ENCODE results near the gene TMEM44. TPM values are rescaled to one million over a fixed set of nuclear protein-coding genes. Genes with fewer than 3 reads are reported as not detected.
A peak's percentile ranks its signal among the peaks of the same experiment; 100 is the strongest.

TMEM44 gene
- total and polyA plus RNA-seq, 9 of the 15 experiments (the other 6 are each of a cell fraction or from before 2014, with no cell fraction given): 0.53 to 18.1 (median 11.3) TPM

- FAIRE-seq (no peak), ATAC-seq (no peak), DNase-seq (ENCODE audit: extremely low read depth in 1 of 4, low spot score in 3 of 4) (no peak)
- no peaks in the 10 kb centered on the region for H4K20me1 ChIP-seq (replicated peaks; ENCODE audit: control insufficient read depth, insufficient read depth, low read length)
- ChIA-PET CTCF (ENCODE audit: low intra/inter-chr PET ratio) (interaction anchor here (0.6 to 0.8 kb wide), 2 partner anchors 37 to 299 kb away, joined by 3 to 4 read pairs; no protein-coding TSS in a partner anchor), POLR2A (interaction anchor here (0.6 to 0.7 kb wide), 2 partner anchors 173 to 275 kb away, joined by 3 read pairs; no protein-coding TSS in a partner anchor)
- intact Hi-C loops (cut with micrococcal nuclease): loop anchor here (2.0 kb wide), 1 partner anchor 300 kb away; no protein-coding TSS in a partner anchor
- H3K4me2 ChIP-seq (ENCODE audit: insufficient read depth, low read length): peak overlapping the region; percentile 92
- WGBS (ENCODE audit: insufficient coverage, low coverage, missing lambda C conversion rate): 54% methylated on average over 11 of the region's 11 CpGs
- peaks cover 21% of the 10 kb centered on the region for H3K9me3 ChIP-seq (replicated peaks; ENCODE audit: control insufficient read depth, insufficient read depth, low read depth, low read length)
- BruUV-seq (replicated peaks): TSS peak; percentile 76
- peaks cover 2 to 18% of the 10 kb centered on the region in 2 experiments; a peak in 3 of 5 replicates for H3K4me1 ChIP-seq (replicated peaks in 1 of 2; ENCODE audit: control insufficient read depth in 2 of 2, insufficient read depth in 2 of 2, low read length in 2 of 2)
- no peaks in the 10 kb centered on the region; a peak in 1 of 5 replicates for H3K27me3 ChIP-seq (ENCODE audit: control insufficient read depth in 2 of 2, insufficient read depth in 2 of 2, low read length in 2 of 2)
- H3K4me3 ChIP-seq: peak overlapping the region; percentile 86
- peak overlapping the region; percentile 96 for H2AFZ ChIP-seq (ENCODE audit: low read depth, low read length)
- in situ Hi-C loops (cut with MboI): no loop called here
- no peaks in the 10 kb centered on the region for H3K9me1 ChIP-seq (ENCODE audit: control insufficient read depth, insufficient read depth, low read length)
- peak overlapping the region; percentile 75 to 92 for H3K9ac ChIP-seq (ENCODE audit: insufficient read depth in 1 of 2, low read depth in 2 of 2, low read length in 2 of 2)
- H3K79me2 ChIP-seq (ENCODE audit: control insufficient read depth, insufficient read depth, low read length): peaks cover 10% of the 10 kb centered on the region
- H3K36me3 ChIP-seq (ENCODE audit: control insufficient read depth, insufficient read depth, low read length): peaks cover 32% of the 10 kb centered on the region; the same call in 1 of the 3 replicates
- peak overlapping the region; percentile 84 for H3K27ac ChIP-seq (ENCODE audit: extremely low read depth, low read depth, low read length)
- TF ChIP-seq TCF3 (CRISPR knock-in tag; IDR thresholded peaks at IDR 0.05) (no peak), POLR2AphosphoS5 (IDR thresholded peaks at IDR 0.05; ENCODE audit: control insufficient read depth, insufficient read depth, low read depth, low read length) (no peak), ETV6 (IDR thresholded peaks at IDR 0.05; ENCODE audit: borderline replicate concordance in 1 of 2, low read depth in 2 of 2, low read length in 1 of 2) (no peak), ETV6 (CRISPR knock-in tag; IDR thresholded peaks at IDR 0.05; ENCODE audit: borderline replicate concordance) (no peak), SMARCA5 (IDR thresholded peaks at IDR 0.05) (peak; percentile 46; the same call in 1 of the 2 replicates), TFAM (CRISPR knock-in tag; conservative IDR thresholded peaks at IDR 0.05) (no peak), ZNF282 (CRISPR knock-in tag; IDR thresholded peaks at IDR 0.05) (0 out of 2 replicates have a peak, but pooled peaks have one; percentile 31), GABPA (tag; conservative IDR thresholded peaks at IDR 0.05; ENCODE audit: low read depth) (no peak), ZNF280A (IDR thresholded peaks at IDR 0.05; ENCODE audit: low read depth, partially characterized antibody) (no peak), KDM5B (IDR thresholded peaks at IDR 0.05; ENCODE audit: insufficient replicate concordance, low read depth, low read length) (no peak), RBM34 (IDR thresholded peaks at IDR 0.05; ENCODE audit: borderline replicate concordance, insufficient read depth, low read length) (no peak), TEAD1 (CRISPR knock-in tag; IDR thresholded peaks at IDR 0.05) (no peak), CHD4 (IDR thresholded peaks at IDR 0.05; ENCODE audit: insufficient read depth, insufficient replicate concordance, low read depth, low read length, poor library complexity, severe bottlenecking) (peak; percentile 39), KDM1A (IDR thresholded peaks at IDR 0.05) (peak; percentile 46 to 56; a peak in 2 of 4 replicates), IFI16 (CRISPR knock-in tag; IDR thresholded peaks at IDR 0.05) (no peak), PRMT5 (CRISPR knock-in tag; IDR thresholded peaks at IDR 0.05) (no peak), CBFA2T3 (IDR thresholded peaks at IDR 0.05) (no peak), RBM25 (IDR thresholded peaks at IDR 0.05; ENCODE audit: low read depth, low read length, severe bottlenecking) (peak; percentile 44), MYC (IDR thresholded peaks at IDR 0.05; ENCODE audit: low read depth, low read length) (no peak), MYC (CRISPR knock-in tag; IDR thresholded peaks at IDR 0.05; ENCODE audit: borderline replicate concordance, low read depth) (no peak), ESRRB (CRISPR knock-in tag; IDR thresholded peaks at IDR 0.05; ENCODE audit: borderline replicate concordance) (no peak)
These were observed 902 bp downstream of the TMEM44 start for GRCh38 chr3:194632226-194632808.
